Endothelial cell (in vitro differentiated cells): Measurements from ENCODE around the gene SPIRE1. TPM values are rescaled to one million over a fixed set of nuclear protein-coding genes. Genes with fewer than 3 reads are reported as not detected.

Experiments used
- DNase-seq: peaks from one replicate; pipeline ENCODE4 v3.0.0; 2021; ENCODE audit warnings: low spot score
- H3K27ac Mint-ChIP-seq: one replicate; pipeline ENCODE4 v1.8.0; 2021; ENCODE audit warnings: mixed read lengths, inconsistent platforms; ENCODE audit not compliant: unreplicated experiment
- H3K27me3 Mint-ChIP-seq: one replicate; pipeline ENCODE4 v1.8.0; 2021; ENCODE audit warnings: mild to moderate bottlenecking, moderate library complexity, mixed read lengths, inconsistent platforms; ENCODE audit not compliant: unreplicated experiment
- H3K36me3 Mint-ChIP-seq: one replicate; pipeline ENCODE4 v1.8.0; 2021; ENCODE audit warnings: mild to moderate bottlenecking, low read depth, mixed read lengths, inconsistent platforms; ENCODE audit not compliant: unreplicated experiment
- H3K4me1 Mint-ChIP-seq: one replicate; pipeline ENCODE4 v1.8.0; 2021; ENCODE audit warnings: mild to moderate bottlenecking, mixed read lengths, inconsistent platforms; ENCODE audit not compliant: unreplicated experiment
- H3K4me3 Mint-ChIP-seq: one replicate; pipeline ENCODE4 v1.8.0; 2021; ENCODE audit warnings: mild to moderate bottlenecking, mixed read lengths, inconsistent platforms; ENCODE audit not compliant: unreplicated experiment
- H3K9me3 Mint-ChIP-seq: one replicate; pipeline ENCODE4 v1.8.0; 2021; ENCODE audit warnings: mixed read lengths, inconsistent platforms; ENCODE audit not compliant: unreplicated experiment
- CTCF ChIP-seq: fragments of 200-600 bp; sonication (generic); IDR thresholded peaks from one replicate; pipeline ENCODE4 v1.5.0; 2021; ENCODE audit warnings: antibody characterized with exemption; ENCODE audit not compliant: unreplicated experiment
- total RNA-seq: library from RNA; stranded (reverse); fragmentation: NEBNext Ultra II Directional; extraction: Animal tissue kit (Norgen Biotek cat#: 25700); gene quantifications from one replicate; pipeline ENCODE4 v1.2.1, GENCODE V29; 2021; ENCODE audit not compliant: unreplicated experiment

SPIRE1 gene
- total RNA-seq, 1 donor from 2014 or later, result 31.3 TPM

DNA sequence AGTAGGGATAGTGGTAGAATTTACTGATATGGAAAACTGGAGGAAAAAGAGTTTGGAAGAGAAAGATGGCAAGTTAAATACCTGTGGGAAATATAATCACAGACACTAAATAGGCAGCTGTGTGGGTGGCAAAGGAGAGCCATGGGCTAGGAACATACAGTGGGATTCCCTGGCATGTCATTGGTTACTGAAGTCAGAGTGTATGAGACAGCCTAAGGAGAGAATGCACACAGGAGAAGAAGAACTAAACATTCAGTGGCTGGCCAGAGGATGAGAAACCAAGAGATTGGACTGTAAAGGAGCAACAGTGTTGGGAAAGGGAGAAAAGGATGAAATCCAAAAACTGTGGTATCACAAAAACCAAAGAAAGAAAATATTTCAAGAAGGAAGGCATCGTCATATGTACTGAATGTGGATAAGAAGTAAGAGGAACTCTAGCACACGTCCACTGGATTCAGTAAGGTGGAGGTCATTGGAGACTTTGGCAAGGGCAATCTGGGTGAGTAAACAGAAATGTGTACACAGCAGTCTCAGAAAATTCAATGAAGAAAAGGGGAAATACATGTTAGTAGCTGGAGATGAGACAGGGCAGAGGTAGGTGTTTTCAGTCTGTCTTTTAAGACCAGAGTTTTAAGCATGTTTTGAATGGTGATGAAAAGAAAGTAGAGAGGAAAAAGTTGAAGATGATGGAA is 83.3 kb downstream of the SPIRE1 start:
- no peaks in the 10 kb centered on the region for H3K36me3 Mint-ChIP-seq
- H3K27ac Mint-ChIP-seq, result no peak overlapping the region
- TF ChIP-seq CTCF, result no peak
- no peaks in the 10 kb centered on the region for H3K4me1 Mint-ChIP-seq
- no peak for DNase-seq
- peaks cover 3% of the 10 kb centered on the region for H3K27me3 Mint-ChIP-seq
- no peak overlapping the region for H3K4me3 Mint-ChIP-seq
- H3K9me3 Mint-ChIP-seq, result no peaks in the 10 kb centered on the region

GRCh38 chr18:12571630-12572029 is 86.3 kb downstream of the SPIRE1 start:
- no peaks in the 10 kb centered on the region for H3K4me1 Mint-ChIP-seq
- H3K36me3 Mint-ChIP-seq, result no peaks in the 10 kb centered on the region
- H3K27ac Mint-ChIP-seq, result no peak overlapping the region
- H3K4me3 Mint-ChIP-seq, result no peak overlapping the region
- no peaks in the 10 kb centered on the region for H3K9me3 Mint-ChIP-seq
- DNase-seq, result no peak
- peaks cover 3% of the 10 kb centered on the region for H3K27me3 Mint-ChIP-seq
- TF ChIP-seq CTCF, result no peak

- no peaks in the 10 kb centered on the region for H3K4me1 Mint-ChIP-seq
- no peaks in the 10 kb centered on the region for H3K9me3 Mint-ChIP-seq
- no peak for DNase-seq
- no peaks in the 10 kb centered on the region for H3K36me3 Mint-ChIP-seq
- H3K27me3 Mint-ChIP-seq, result peaks cover 3% of the 10 kb centered on the region
- H3K27ac Mint-ChIP-seq, result no peak overlapping the region
- no peak for TF ChIP-seq CTCF
- no peak overlapping the region for H3K4me3 Mint-ChIP-seq
These were observed 88.1 kb downstream of the SPIRE1 start for GRCh38 chr18:12569791-12570190.

GRCh38 chr18:12567849-12568248 is 90.1 kb downstream of the SPIRE1 start:
- no peak for DNase-seq
- Mint-ChIP-seq H3K4me3 (no peak overlapping the region), H3K4me1 (no peaks in the 10 kb centered on the region), H3K27ac (no peak overlapping the region), H3K9me3 (no peaks in the 10 kb centered on the region), H3K27me3 (peaks cover 1% of the 10 kb centered on the region), H3K36me3 (no peaks in the 10 kb centered on the region)
- no peak for TF ChIP-seq CTCF

DNA sequence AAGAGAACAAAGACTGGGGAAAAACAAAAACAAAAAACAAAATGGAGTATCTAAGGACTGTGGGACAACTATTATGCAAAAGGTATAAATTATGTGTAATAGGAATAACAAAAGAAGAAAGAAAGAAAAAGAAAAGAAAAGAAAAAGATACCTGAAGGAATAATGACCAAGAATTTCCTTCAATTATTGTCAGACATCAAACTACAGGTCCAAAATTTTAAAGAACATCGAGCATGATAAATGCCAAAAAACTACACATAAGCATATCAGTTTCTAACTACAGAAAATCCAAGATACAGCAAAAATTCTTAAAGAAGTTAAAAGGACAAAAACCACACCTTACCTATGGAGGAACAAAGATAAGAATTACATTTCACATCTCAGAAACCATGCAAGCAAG is 93.0 kb downstream of the SPIRE1 start:
- DNase-seq, result no peak
- no peak overlapping the region for H3K27ac Mint-ChIP-seq
- H3K27me3 Mint-ChIP-seq, result peaks cover 3% of the 10 kb centered on the region
- no peak for TF ChIP-seq CTCF
- H3K4me3 Mint-ChIP-seq, result no peak overlapping the region
- no peaks in the 10 kb centered on the region for H3K4me1 Mint-ChIP-seq
- peaks cover 4% of the 10 kb centered on the region for H3K9me3 Mint-ChIP-seq
- peaks cover 3% of the 10 kb centered on the region for H3K36me3 Mint-ChIP-seq
